Measurements from ENCODE around the gene TMPO.

DNA sequence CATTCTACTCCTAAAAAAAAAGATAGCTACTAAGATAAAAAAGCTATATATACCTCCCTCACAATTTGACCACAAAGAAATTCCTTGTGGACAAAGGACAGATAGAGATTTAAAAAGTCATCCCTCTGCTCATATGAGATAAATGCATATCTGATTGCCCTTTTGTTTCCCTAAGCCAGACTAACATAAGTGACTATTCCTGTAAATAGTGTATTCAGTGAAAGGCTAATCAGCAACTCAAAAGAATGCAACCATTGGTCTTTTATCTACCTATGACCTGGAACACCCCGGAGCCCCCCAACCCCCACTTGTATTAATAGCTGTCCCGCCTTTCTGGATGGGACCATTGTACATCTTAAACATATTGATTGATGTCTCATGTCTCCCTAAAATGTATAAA lies 6.3 kb upstream of the TMPO start:
- TF ChIP-seq EZH2 (IDR thresholded peaks at IDR 0.05; ENCODE audit: insufficient read depth, poor library complexity, severe bottlenecking): no peak
- TF ChIP-seq EZH2phosphoT487 (IDR thresholded peaks at IDR 0.05; ENCODE audit: insufficient read depth, low read depth): no peak
